IMR-90 (cell line): ENCODE data around the gene M6PR. TPM values are rescaled to one million over a fixed set of nuclear protein-coding genes. Genes with fewer than 3 reads are reported as not detected.
A peak's percentile ranks its signal among the peaks of the same experiment; 100 is the strongest.

Source experiments
- ATAC-seq: fragments of 200-7000 bp; cut with Tn5 transposase; 2 replicates; pipeline ENCODE4 v1.9.1; 2020; ENCODE audit warnings: low read depth, mild to moderate bottlenecking, moderate library complexity
- BruUV-seq: library from RNA; stranded (reverse); fragments of 400-500 nt; replicated peaks from 2 replicates; lab custom pipeline; 2021; lab: Mats Ljungman, UMichigan
- CTCF ChIA-PET: fragments of 300-600 bp; formaldehyde crosslinking; extraction: SDS; loops from one replicate; lab custom pipeline; 2021; ENCODE audit warnings: antibody characterized with exemption; lab: Yijun Ruan, JAX
- POLR2A ChIA-PET: fragments of 300-600 bp; sonication (Branson Sonifier 250); formaldehyde crosslinking; loops from one replicate; lab custom pipeline; 2022; ENCODE audit warnings: antibody characterized with exemption; ENCODE audit not compliant: unreplicated experiment; lab: Charles Lee
- DNase-seq: peaks from one replicate; pipeline ENCODE4 v3.0.0; 2013
- H2AFZ ChIP-seq: replicated peaks from 2 replicates; pipeline ENCODE3; 2013; ENCODE audit warnings: low read length, mild to moderate bottlenecking; ENCODE audit not compliant: poor library complexity
- H2AK5ac ChIP-seq: 2 replicates; pipeline ENCODE4 v1.6.1; 2013; ENCODE audit warnings: low read depth, low read length, inconsistent platforms
- H2AK9ac ChIP-seq: replicated peaks from 2 replicates; pipeline ENCODE3; 2013; ENCODE audit warnings: mild to moderate bottlenecking, low read depth, low read length, moderate library complexity; ENCODE audit not compliant: poor library complexity
- H2BK120ac ChIP-seq: 2 replicates; pipeline ENCODE4 v1.6.1; 2013; ENCODE audit warnings: low read depth, low read length, inconsistent platforms
- H2BK15ac ChIP-seq: 3 replicates; pipeline ENCODE4 v1.6.1; 2013; ENCODE audit warnings: low read depth, low read length, inconsistent platforms
- H2BK20ac ChIP-seq: 2 replicates; pipeline ENCODE4 v1.6.1; 2013; ENCODE audit warnings: low read depth, mild to moderate bottlenecking, inconsistent platforms, low read length, moderate library complexity
- H2BK5ac ChIP-seq: 2 replicates; pipeline ENCODE4 v1.6.1; 2013; ENCODE audit warnings: mild to moderate bottlenecking, low read depth, low read length, inconsistent platforms; ENCODE audit not compliant: poor library complexity, severe bottlenecking
- H3K14ac ChIP-seq: replicated peaks from 2 replicates; pipeline ENCODE4 v1.6.1; 2013; ENCODE audit warnings: low read depth, low read length, inconsistent platforms
- H3K18ac ChIP-seq: 2 replicates; pipeline ENCODE4 v1.6.1; 2013; ENCODE audit warnings: low read depth, low read length, control low read depth
- H3K23ac ChIP-seq: 2 replicates; pipeline ENCODE4 v1.6.1; 2013; ENCODE audit warnings: low read depth, low read length, inconsistent platforms
- H3K27ac ChIP-seq: 2 replicates; pipeline ENCODE4 v1.5.1; 2013; ENCODE audit warnings: mild to moderate bottlenecking, control low read depth, low read length; ENCODE audit not compliant: insufficient read depth
- H3K27me3 ChIP-seq: 2 replicates; pipeline ENCODE4 v1.6.1; 2013; ENCODE audit warnings: low read length; ENCODE audit not compliant: control insufficient read depth, insufficient read depth
- H3K36me3 ChIP-seq: 2 replicates; pipeline ENCODE4 v1.6.1; 2013; ENCODE audit warnings: low read length, mixed read lengths; ENCODE audit not compliant: control insufficient read depth, insufficient read depth
- H3K4ac ChIP-seq: 2 replicates; pipeline ENCODE4 v1.6.1; 2013; ENCODE audit warnings: low read depth, low read length, inconsistent platforms
- H3K4me1 ChIP-seq: 2 replicates; pipeline ENCODE4 v1.6.1; 2013; ENCODE audit warnings: low read length, mixed read lengths; ENCODE audit not compliant: control insufficient read depth, insufficient read depth
- H3K4me2 ChIP-seq: 2 replicates; pipeline ENCODE4 v1.6.1; 2013; ENCODE audit warnings: low read depth, mild to moderate bottlenecking, control low read depth, low read length, moderate library complexity
- H3K4me3 ChIP-seq: 2 replicates; pipeline ENCODE4 v1.5.1; 2013; ENCODE audit warnings: low read depth, mild to moderate bottlenecking, control low read depth, low read length, moderate library complexity; ENCODE audit not compliant: insufficient read depth
- H3K56ac ChIP-seq: 2 replicates; pipeline ENCODE4 v1.6.1; 2013; ENCODE audit warnings: low read length, inconsistent platforms; ENCODE audit not compliant: insufficient read depth; ENCODE audit errors: extremely low read depth
- H3K79me1 ChIP-seq, 2 experiments: 2 replicates each; pipeline ENCODE4 v1.6.1; 2013; ENCODE audit warnings: low read length in 2 of 2, inconsistent platforms in 1 of 2, low read depth in 1 of 2
- H3K9ac ChIP-seq: 2 replicates; pipeline ENCODE4 v1.6.1; 2013; ENCODE audit warnings: low read depth, low read length, control low read depth
- H3K9me1 ChIP-seq: 2 replicates; pipeline ENCODE4 v1.6.1; 2013; ENCODE audit warnings: low read length, inconsistent platforms; ENCODE audit not compliant: insufficient read depth
- H3K9me3 ChIP-seq: 2 replicates; pipeline ENCODE4 v1.6.1; 2013; ENCODE audit warnings: low read length; ENCODE audit not compliant: control insufficient read depth, insufficient read depth
- H4K20me1 ChIP-seq: 2 replicates; pipeline ENCODE4 v1.6.1; 2013; ENCODE audit warnings: low read length, inconsistent platforms; ENCODE audit not compliant: insufficient read depth
- H4K5ac ChIP-seq: 2 replicates; pipeline ENCODE4 v1.6.1; 2013; ENCODE audit warnings: mild to moderate bottlenecking, low read depth, low read length, control low read depth
- H4K8ac ChIP-seq, 2 experiments: 2 replicates each; pipeline ENCODE4 v1.6.1; 2013; ENCODE audit warnings: low read depth in 2 of 2, low read length in 2 of 2, control low read depth in 1 of 2, inconsistent platforms in 1 of 2
- H4K91ac ChIP-seq: 2 replicates; pipeline ENCODE4 v1.6.1; 2013; ENCODE audit warnings: low read depth, low read length, inconsistent platforms; ENCODE audit not compliant: insufficient read depth
- FOS ChIP-seq: fragments of 150-350 bp; IDR thresholded peaks from 2 replicates; pipeline ENCODE4 v1.6.1; 2016; ENCODE audit warnings: low read depth, low read length
- MAFK ChIP-seq: IDR thresholded peaks from 2 replicates; pipeline ENCODE4 v1.6.1; 2012; ENCODE audit warnings: low read depth, low read length, improper control_type of control experiment
- MAZ ChIP-seq: IDR thresholded peaks from 2 replicates; pipeline ENCODE4 v1.6.1; 2012; ENCODE audit warnings: low read depth, mild to moderate bottlenecking, low read length, improper control_type of control experiment, moderate library complexity, borderline replicate concordance
- MXI1 ChIP-seq: IDR thresholded peaks from 2 replicates; pipeline ENCODE4 v1.6.1; 2012; ENCODE audit warnings: low read depth, mild to moderate bottlenecking, low read length, moderate library complexity, borderline replicate concordance
- NFE2L2 ChIP-seq: fragments of 150-350 bp; IDR thresholded peaks from 2 replicates; pipeline ENCODE4 v1.6.1; 2016; ENCODE audit warnings: low read depth, mild to moderate bottlenecking, low read length
- RAD21 ChIP-seq: IDR thresholded peaks from 2 replicates; pipeline ENCODE4 v1.6.1; 2012; ENCODE audit warnings: low read length, improper control_type of control experiment
- RCOR1 ChIP-seq: IDR thresholded peaks from 2 replicates; pipeline ENCODE4 v1.6.1; 2012; ENCODE audit warnings: mild to moderate bottlenecking, low read length, improper control_type of control experiment; ENCODE audit not compliant: insufficient replicate concordance
- WGBS, 2 experiments: methylation state at CpG; one replicate each; pipeline versions ENCODE4 v1.1.5 to v1.1.7; 2013; ENCODE audit warnings: missing lambda C conversion rate in 2 of 2; ENCODE audit not compliant: insufficient read length in 1 of 2; ENCODE audit errors: extremely low coverage in 2 of 2; 5-methylcytosine and 5-hydroxymethylcytosine counted together
- dilution Hi-C: fragments of 300-500 bp; cut with HindIII; formaldehyde crosslinking; loops from one replicate; pipeline ENCODE4 v1.14.3; 2018; ENCODE audit warnings: low sequenced_read_pairs; ENCODE audit not compliant: unreplicated experiment
- in situ Hi-C: fragments of 300-500 bp; cut with MboI; formaldehyde crosslinking; loops from 3 replicates; pipeline ENCODE4 v1.14.3; 2019; ENCODE audit warnings: low sequenced_read_pairs, inconsistent platforms, mixed read lengths
- intact Hi-C: fragments of 100-400 bp; cut with micrococcal nuclease; formaldehyde crosslinking; loops from 2 replicates; pipeline ENCODE4 v1.10.0; 2022
- polyA plus RNA-seq, 3 experiments: library from polyadenylated mRNA; depleted of rRNA; stranded (reverse); fragments of >200 nt; gene quantifications; 2 replicates each; pipeline ENCODE4 v1.2.3, GENCODE V29; 2012; ENCODE audit warnings: low replicate concordance in 1 of 3
- total RNA-seq: library from RNA; depleted of rRNA; stranded (reverse); fragments of >200 nt; gene quantifications from 2 replicates; pipeline ENCODE4 v1.2.3, GENCODE V29; 2012
- TF ChIP-seq, protein P1 (sequence below): fragments of 150-350 bp; IDR thresholded peaks from 2 replicates; pipeline ENCODE4 v1.6.1; 2016; ENCODE audit warnings: low read depth, mild to moderate bottlenecking, low read length, moderate library complexity, borderline replicate concordance

M6PR gene
- total and polyA plus RNA-seq, 2 of the 4 experiments (the other 2 are of a cell fraction), result 86.6 to 140 TPM

DNA sequence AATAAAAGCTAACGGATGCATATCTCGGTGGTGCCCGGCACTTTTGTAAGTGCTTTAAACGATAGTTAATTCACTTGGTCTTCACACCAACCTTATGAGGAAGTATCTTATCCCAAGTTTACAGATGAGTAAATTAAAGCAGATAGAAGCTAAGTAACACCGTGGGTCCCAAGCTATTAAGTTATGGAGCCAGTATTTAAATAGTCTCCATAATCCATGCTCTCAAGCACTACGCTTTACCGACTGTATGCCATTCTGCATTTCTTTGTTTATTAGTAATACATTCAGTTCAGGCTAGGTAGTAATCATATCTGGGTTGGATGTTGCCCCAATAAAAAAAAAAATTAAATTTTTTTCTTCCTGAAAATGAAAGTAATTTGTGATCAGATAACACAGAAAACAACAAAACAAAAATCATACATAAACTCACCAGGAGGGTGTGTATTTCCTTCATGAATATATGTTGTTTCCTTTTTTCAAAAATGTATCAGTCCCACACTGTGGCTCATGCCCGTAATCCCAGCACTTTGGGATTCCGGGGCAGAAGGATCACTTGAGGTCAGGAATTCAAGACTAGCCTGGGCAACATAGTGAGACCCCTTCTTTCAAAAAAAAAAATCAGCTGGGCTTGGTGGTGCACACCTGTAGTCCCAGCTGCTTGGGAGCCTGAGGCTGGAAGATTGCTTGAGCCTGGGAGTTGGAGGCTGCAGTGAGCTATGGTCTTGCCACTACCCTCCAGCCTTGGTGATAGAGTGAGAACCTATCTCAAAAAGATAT is 1.4 kb upstream of the M6PR start:
- H3K23ac ChIP-seq, result peak overlapping the region; percentile 15; the same call in 1 of the 2 replicates
- H3K36me3 ChIP-seq, result no peaks in the 10 kb centered on the region
- no peak overlapping the region for H2AK9ac ChIP-seq
- in situ Hi-C loops (no loop called here), dilution Hi-C loops (no loop called here), intact Hi-C loops (no loop called here)
- POLR2A ChIA-PET, result no interaction called here
- TF ChIP-seq, protein P1, sequence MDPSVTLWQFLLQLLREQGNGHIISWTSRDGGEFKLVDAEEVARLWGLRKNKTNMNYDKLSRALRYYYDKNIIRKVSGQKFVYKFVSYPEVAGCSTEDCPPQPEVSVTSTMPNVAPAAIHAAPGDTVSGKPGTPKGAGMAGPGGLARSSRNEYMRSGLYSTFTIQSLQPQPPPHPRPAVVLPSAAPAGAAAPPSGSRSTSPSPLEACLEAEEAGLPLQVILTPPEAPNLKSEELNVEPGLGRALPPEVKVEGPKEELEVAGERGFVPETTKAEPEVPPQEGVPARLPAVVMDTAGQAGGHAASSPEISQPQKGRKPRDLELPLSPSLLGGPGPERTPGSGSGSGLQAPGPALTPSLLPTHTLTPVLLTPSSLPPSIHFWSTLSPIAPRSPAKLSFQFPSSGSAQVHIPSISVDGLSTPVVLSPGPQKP, result no peak
- TF ChIP-seq RCOR1, result no peak
- TF ChIP-seq MXI1, result no peak
- TF ChIP-seq RAD21, result no peak
- no peak for TF ChIP-seq MAZ
- no peak for TF ChIP-seq NFE2L2
- no peak for TF ChIP-seq FOS
- no peak for TF ChIP-seq MAFK
- no peak overlapping the region for H2BK15ac ChIP-seq
- peaks cover 3 to 32% of the 10 kb centered on the region in 2 experiments; a peak in 2 of 4 replicates for H3K79me1 ChIP-seq
- H4K20me1 ChIP-seq, result peaks cover 18% of the 10 kb centered on the region; the same call in 1 of the 2 replicates
- H2BK5ac ChIP-seq, result no peak overlapping the region
- peak overlapping the region; percentile 69 to 83; a peak in 2 of 4 replicates for H4K8ac ChIP-seq
- H3K9ac ChIP-seq, result peak overlapping the region; percentile 85; the same call in 1 of the 2 replicates
- no peak overlapping the region for H3K14ac ChIP-seq
- H2AFZ ChIP-seq, result no peak overlapping the region
- H3K56ac ChIP-seq, result no peak overlapping the region
- H2AK5ac ChIP-seq, result no peak overlapping the region
- BruUV-seq, result no TSS peak
- no peaks in the 10 kb centered on the region for H3K9me3 ChIP-seq
- H3K27me3 ChIP-seq, result no peaks in the 10 kb centered on the region
- no peak overlapping the region for H3K18ac ChIP-seq
- no peak overlapping the region for H4K5ac ChIP-seq
- no peak overlapping the region for H2BK120ac ChIP-seq
- peak overlapping the region; percentile 84 for H3K4me2 ChIP-seq
- no peak overlapping the region for H4K91ac ChIP-seq
- no peak overlapping the region for H3K27ac ChIP-seq
- WGBS, 2 experiments, result no CpG with 5 or more reads among the region's 9 CpGs
- H3K4me3 ChIP-seq, result peak overlapping the region; percentile 64
- no peak overlapping the region for H3K4ac ChIP-seq
- no peaks in the 10 kb centered on the region; the same call in 1 of the 2 replicates for H3K9me1 ChIP-seq
- no peaks in the 10 kb centered on the region for H3K4me1 ChIP-seq
- H2BK20ac ChIP-seq, result no peak overlapping the region
- CTCF ChIA-PET, result interaction anchor here (0.5 to 0.7 kb wide), 5 partner anchors 22 to 726 kb away, joined by 3 to 7 read pairs (median 3); partner anchors contain the start of gene KLRG1
- DNase-seq (no peak), ATAC-seq (no peak)
